ENCODE results near the gene SLC25A42.

Gene SLC25A42

DNA sequence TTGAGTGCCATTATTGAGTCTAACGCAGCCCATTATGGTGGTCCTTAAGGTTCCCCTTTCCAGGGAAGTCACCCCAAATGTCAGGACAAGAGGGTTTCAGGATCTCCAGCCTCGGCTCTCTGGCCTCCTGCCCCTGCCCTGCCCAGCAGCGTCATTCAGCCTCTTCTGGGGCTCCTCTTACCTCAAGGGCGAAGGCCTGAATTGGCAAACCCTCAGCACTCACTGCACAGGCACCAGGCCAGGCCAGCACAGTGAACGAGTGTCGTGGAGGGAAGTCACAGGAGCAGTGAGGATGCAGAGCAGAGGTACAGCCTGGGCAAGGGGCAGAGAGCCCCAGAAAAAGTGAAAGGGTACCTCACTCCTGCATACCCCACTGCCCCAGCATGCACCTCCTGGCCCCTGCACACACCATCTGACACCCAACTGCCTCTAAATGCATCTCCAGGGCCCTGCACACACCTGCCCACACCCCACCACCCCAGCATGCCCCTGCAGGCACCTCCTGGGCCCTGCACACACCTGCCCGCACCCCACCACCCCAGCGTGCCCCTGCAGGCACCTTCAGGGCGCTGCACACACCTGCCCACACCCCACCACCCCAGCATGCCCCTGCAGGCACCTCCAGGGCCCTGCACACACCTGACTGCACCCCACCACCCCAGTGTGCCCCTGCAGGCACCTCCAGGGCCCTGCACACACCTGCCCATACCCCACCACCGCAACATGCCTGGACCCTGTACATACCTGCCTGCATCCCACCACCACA, 19.8 kb downstream of the SLC25A42 start:
- in situ Hi-C loops (cut with MboI; ENCODE audit: low sequenced_read_pairs, unreplicated experiment), result no loop called here
- no peak for DNase-seq (ENCODE audit: low spot score)

DNA sequence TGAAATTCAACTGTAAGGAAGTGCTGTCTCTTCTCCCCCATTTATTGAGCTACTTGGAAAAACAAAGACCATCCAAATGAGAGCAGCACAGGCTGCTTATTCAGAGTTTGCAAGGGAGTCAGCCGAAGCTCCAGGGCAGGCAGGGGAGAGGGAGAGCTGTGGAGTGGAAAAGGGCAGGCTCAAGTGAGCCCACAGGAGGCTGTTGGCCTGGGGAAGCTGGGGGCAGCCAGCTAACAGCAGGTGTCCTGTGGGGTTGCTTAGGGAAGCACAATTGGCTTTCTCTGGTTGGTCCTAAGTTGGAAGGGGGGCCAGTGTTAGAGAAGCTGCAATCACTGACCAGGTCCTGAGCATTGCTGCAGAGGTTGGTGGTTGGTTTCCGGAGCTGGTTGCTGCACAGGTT, 23.9 kb downstream of the SLC25A42 start:
- no peak for DNase-seq (ENCODE audit: low spot score)
- in situ Hi-C loops (cut with MboI; ENCODE audit: low sequenced_read_pairs, unreplicated experiment), result no loop called here
- TF ChIP-seq, protein P1, sequence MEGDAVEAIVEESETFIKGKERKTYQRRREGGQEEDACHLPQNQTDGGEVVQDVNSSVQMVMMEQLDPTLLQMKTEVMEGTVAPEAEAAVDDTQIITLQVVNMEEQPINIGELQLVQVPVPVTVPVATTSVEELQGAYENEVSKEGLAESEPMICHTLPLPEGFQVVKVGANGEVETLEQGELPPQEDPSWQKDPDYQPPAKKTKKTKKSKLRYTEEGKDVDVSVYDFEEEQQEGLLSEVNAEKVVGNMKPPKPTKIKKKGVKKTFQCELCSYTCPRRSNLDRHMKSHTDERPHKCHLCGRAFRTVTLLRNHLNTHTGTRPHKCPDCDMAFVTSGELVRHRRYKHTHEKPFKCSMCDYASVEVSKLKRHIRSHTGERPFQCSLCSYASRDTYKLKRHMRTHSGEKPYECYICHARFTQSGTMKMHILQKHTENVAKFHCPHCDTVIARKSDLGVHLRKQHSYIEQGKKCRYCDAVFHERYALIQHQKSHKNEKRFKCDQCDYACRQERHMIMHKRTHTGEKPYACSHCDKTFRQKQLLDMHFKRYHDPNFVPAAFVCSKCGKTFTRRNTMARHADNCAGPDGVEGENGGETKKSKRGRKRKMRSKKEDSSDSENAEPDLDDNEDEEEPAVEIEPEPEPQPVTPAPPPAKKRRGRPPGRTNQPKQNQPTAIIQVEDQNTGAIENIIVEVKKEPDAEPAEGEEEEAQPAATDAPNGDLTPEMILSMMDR (IDR thresholded peaks at IDR 0.05; ENCODE audit: borderline replicate concordance, control extremely low read depth, extremely low read depth, insufficient read depth, missing control alignments), result no peak

More for the DNA sequence above, 19.8 kb downstream of the SLC25A42 start:
- TF ChIP-seq, protein P1 (IDR thresholded peaks at IDR 0.05; ENCODE audit: borderline replicate concordance, control extremely low read depth, extremely low read depth, insufficient read depth, missing control alignments), result no peak

DNA sequence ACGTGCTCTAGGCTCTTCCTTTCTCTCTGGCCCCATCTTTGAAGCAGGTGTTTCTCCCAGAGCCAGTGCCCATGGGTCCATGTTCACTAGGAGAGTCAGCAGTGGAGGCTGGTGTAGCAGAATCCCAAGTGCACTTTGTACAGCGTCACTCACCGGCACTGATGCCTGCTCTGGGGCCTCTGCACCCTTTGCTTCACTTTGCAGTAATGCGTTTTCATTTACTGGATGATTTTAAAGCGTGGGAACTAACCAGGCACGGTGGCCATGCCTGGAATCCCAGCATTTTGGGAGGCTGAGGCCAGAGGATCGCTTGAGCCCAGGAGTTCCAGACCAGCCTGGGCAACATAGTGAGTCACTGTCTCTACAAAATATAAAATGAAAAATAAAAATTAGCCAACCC, 30.7 kb downstream of the SLC25A42 start:
- no peak for DNase-seq (ENCODE audit: low spot score)
- TF ChIP-seq, protein P1 (IDR thresholded peaks at IDR 0.05; ENCODE audit: borderline replicate concordance, control extremely low read depth, extremely low read depth, insufficient read depth, missing control alignments), result no peak
- in situ Hi-C loops (cut with MboI; ENCODE audit: low sequenced_read_pairs, unreplicated experiment), result no loop called here

DNA sequence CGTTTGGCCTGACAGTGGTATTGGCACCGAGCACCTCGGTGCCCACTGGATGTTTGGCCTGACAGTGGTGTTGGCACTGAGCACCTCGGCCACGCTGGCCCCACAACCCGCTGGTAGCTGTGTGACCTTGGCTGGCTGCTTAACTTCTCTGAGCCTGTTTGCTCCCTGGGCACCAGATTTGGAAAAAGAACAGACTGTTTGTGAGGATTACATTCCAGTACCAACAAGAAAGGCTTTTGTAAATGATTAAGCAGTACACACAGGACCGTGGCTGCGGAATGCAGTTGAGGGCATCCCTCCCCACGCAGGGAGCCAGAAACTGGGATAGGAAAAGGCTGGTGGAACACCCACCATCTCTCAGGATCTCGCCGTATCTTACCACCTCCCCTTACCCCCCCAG, 31.9 kb downstream of the SLC25A42 start:
- DNase-seq (ENCODE audit: low spot score), result no peak
- TF ChIP-seq, protein P1 (IDR thresholded peaks at IDR 0.05; ENCODE audit: borderline replicate concordance, control extremely low read depth, extremely low read depth, insufficient read depth, missing control alignments), result no peak
- in situ Hi-C loops (cut with MboI; ENCODE audit: low sequenced_read_pairs, unreplicated experiment), result no loop called here

DNA sequence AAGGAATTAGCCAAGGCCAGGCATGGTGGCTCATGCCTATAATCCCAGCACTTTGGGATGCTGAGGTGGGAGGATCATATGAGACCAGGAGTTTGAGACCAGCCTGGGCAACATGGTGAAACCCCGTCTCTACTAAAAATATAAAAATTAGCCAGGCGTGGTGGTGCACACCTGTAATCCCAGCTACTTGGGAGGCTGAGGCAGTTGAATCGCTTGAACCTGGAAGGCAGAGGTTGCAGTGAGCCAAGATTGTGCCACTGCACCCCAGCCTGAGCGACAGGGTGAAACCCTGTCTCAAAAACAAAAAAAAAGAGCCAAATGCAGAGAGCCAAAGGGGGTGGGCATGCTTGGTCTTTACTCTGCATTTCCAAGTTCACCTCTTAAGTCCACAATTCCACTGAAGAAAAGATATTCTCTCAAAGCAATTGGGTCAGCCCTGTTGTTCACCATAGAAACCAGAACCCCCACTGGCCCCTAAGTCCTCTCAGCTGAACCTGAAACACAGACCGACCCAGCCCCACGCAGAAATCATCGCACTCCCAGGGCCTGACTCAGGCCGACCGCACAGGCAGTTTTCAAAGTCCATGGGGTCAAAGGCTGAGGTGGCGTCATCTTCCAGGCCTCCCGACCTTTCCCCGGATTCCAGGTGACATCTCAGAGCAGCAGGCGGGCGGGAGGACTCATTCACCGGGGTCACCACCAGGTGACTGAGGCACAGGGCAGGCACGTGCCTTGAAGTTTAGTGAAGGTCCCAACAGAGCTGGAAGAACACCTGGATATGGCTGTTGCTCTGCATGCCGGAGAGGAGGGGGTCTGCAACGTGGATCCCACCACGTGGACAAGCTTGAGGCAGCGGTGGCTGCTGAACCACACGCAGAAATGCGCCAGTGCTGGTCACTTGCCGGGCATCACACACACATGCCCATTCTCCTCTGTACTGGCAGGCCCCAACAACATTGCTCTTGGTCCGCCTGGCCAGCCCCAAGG, 33.1 kb downstream of the SLC25A42 start:
- DNase-seq (ENCODE audit: low spot score), result no peak
- TF ChIP-seq, protein P1 (IDR thresholded peaks at IDR 0.05; ENCODE audit: borderline replicate concordance, control extremely low read depth, extremely low read depth, insufficient read depth, missing control alignments), result no peak
- in situ Hi-C loops (cut with MboI; ENCODE audit: low sequenced_read_pairs, unreplicated experiment), result no loop called here

DNA sequence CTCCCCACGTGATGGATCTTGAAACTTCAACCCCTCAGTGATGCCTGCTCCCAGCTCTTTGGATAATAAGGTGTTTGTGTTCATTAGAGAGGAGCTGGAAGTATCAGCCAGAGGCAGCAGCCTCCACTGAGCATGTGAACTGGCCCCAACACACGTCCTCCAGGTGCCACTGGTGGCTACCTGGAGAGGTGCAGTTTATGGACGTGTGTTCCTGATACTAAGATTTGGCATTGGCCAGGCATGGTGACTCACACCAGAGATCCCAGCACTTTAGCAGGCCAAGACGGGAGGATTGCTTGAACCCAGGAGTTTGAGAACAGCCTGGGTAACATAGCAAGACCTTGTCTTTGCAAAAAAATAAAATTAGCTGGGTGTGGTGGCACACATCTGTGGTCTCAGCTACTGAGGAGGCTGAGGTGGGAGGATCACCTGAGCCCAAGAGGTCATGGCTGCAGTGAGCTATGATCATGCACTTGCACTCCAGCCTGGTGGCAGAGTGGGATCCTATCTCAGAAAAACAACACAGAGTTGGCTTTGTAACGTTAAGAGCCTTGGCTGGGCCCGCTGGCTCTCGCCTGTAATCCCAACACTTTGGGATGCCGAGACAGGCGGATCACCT, 34.4 kb downstream of the SLC25A42 start:
- no peak for DNase-seq (ENCODE audit: low spot score)
- in situ Hi-C loops (cut with MboI; ENCODE audit: low sequenced_read_pairs, unreplicated experiment), result no loop called here
- TF ChIP-seq, protein P1 (IDR thresholded peaks at IDR 0.05; ENCODE audit: borderline replicate concordance, control extremely low read depth, extremely low read depth, insufficient read depth, missing control alignments), result no peak

All from GM13976 (cell line).